WERI-Rb-1 (cell line): ENCODE measurements around the gene NRTN.

ENCODE experiments used
- DNase-seq: peaks from one replicate; pipeline ENCODE4 v3.0.0-alpha.2; 2020
- H3K27ac ChIP-seq: fragments of 250-450 bp; sonication (Bioruptor Pico); 2 replicates; pipeline ENCODE4 v1.5.1; 2020; ENCODE audit warnings: mild to moderate bottlenecking, moderate library complexity
- H3K27me3 ChIP-seq: fragments of 250-450 bp; sonication (Bioruptor Pico); 2 replicates; pipeline ENCODE4 v1.5.1; 2021; ENCODE audit warnings: mild to moderate bottlenecking, low read depth, moderate library complexity; ENCODE audit not compliant: insufficient read depth, severe bottlenecking
- H3K36me3 ChIP-seq: fragments of 250-450 bp; sonication (Bioruptor Pico); 2 replicates; pipeline ENCODE4 v1.5.1; 2020; ENCODE audit warnings: mild to moderate bottlenecking, moderate library complexity
- H3K4me3 ChIP-seq: 2 replicates; pipeline ENCODE4 v1.5.1; 2011; ENCODE audit warnings: low read depth, mild to moderate bottlenecking, control low read depth, low read length
- H3K9me3 ChIP-seq: fragments of 250-450 bp; sonication (Bioruptor Pico); 2 replicates; pipeline ENCODE4 v1.5.1; 2021; ENCODE audit warnings: mild to moderate bottlenecking, moderate library complexity; ENCODE audit not compliant: severe bottlenecking
- TF ChIP-seq, protein P1 (sequence below): IDR thresholded peaks from 2 replicates; pipeline ENCODE4 v1.5.1; 2011; ENCODE audit warnings: low read depth, mild to moderate bottlenecking, control low read depth, inconsistent platforms, low read length

The NRTN gene

DNA sequence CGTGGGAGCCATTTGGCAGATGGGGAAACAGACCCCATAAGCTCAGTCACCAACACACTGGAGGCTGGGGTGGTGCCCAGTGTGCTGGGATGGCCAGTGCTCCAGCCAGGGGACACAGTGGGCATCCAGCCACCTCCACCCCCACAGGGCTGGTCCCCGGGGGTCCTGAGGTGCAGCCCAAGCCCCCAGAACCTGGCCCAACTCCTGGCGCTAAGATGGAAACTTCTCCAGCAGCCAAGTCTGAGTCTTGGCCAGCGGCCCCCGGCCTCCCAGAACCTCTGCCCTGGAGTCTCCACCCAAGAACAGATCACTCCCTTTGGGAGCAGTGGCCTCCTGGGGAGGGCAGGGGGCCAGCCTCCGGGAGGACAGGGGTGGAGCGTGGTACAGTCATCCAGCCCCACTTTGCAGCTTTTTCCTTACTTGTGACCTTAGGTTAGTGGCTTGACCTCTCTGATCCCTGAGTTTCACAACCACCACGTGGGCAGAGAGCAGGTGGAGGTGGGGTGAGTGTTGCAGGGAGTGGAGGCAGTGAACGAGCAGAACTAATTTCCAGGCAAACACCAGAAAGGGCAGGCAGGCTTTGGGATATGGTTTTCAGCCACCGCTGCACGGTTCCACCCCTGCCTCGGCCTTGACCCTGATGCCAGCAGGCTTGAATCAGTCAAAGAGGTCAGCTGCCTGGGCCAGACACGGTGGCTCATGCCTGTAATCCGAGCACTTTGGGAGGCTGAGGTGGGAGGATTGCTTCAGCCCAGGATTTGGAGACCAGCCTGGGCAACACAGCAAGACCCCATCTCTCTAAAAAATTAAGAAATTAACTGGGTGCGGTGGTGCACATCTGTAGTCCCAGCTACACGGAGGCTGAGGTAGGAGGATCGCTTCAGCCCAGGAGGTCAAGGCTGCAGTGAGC, 4.3 kb upstream of the NRTN start:
- Histone ChIP-seq H3K4me3 (no peak overlapping the region), H3K27me3 (no peaks in the 10 kb centered on the region), H3K36me3 (no peaks in the 10 kb centered on the region), H3K27ac (no peak overlapping the region), H3K9me3 (no peaks in the 10 kb centered on the region)
- TF ChIP-seq, protein P1, sequence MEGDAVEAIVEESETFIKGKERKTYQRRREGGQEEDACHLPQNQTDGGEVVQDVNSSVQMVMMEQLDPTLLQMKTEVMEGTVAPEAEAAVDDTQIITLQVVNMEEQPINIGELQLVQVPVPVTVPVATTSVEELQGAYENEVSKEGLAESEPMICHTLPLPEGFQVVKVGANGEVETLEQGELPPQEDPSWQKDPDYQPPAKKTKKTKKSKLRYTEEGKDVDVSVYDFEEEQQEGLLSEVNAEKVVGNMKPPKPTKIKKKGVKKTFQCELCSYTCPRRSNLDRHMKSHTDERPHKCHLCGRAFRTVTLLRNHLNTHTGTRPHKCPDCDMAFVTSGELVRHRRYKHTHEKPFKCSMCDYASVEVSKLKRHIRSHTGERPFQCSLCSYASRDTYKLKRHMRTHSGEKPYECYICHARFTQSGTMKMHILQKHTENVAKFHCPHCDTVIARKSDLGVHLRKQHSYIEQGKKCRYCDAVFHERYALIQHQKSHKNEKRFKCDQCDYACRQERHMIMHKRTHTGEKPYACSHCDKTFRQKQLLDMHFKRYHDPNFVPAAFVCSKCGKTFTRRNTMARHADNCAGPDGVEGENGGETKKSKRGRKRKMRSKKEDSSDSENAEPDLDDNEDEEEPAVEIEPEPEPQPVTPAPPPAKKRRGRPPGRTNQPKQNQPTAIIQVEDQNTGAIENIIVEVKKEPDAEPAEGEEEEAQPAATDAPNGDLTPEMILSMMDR, result no peak
- DNase-seq, result no peak

DNA sequence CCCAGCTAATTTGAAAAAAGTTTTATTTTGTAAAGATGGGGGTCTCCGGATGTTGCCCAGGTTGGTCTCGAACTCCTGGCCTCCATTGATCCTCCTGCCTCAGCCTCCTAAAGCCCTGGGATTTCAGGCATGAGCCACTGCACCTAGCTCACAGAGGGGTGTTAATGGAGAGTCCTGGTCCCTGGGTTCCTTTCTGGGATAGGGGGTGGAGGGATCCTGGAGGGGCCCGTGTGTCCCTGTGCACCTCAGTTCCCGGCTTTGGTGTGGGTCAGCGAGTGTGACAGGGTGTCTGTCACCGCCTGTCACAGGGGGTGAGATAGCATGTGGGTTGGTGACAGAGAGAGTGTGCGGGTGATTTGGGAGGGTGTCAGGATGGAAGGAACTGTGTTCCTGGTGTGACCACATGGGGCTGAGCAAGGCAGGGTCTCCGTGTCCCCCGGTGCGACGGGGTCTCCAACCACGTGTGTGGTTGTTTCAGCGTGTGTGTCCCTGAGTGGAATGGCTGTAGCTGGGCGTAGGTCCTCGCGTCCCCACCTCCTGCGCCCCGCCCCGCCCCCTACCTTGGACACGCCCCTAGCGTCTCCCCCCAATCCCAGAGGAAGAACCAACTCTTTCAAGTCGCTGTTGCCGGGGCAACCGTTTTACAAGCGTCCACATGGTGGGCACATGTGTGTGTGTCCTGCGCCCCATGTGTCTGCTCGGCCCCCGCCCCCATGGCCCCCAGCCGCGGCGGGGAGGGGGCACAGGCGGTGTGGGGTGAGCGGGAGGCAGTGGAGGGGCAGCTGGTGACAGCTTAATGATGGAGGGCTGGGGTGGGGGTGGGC, 2.9 kb upstream of the NRTN start:
- no peak overlapping the region for H3K4me3 ChIP-seq
- H3K27ac ChIP-seq, result no peak overlapping the region
- no peaks in the 10 kb centered on the region for H3K27me3 ChIP-seq
- no peaks in the 10 kb centered on the region for H3K36me3 ChIP-seq
- TF ChIP-seq, protein P1, result no peak
- no peaks in the 10 kb centered on the region for H3K9me3 ChIP-seq
- DNase-seq, result no peak

DNA sequence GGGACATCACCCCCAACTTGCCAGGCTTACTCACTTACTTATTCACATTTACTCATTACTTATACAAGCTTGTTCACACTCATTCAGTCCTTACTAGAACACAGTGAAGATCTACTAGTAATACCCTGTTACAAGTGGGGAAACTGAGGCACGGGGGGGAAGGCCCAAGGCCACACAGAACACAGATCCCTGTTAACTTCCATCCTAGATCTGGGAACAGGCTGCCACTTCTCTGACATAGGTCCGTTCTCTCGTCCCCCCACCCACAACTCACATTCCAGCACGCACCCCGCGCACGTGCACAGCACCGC, 1.5 kb upstream of the NRTN start:
- no peaks in the 10 kb centered on the region for H3K27me3 ChIP-seq
- peak overlapping the region; percentile 39 for H3K4me3 ChIP-seq
- no peak for DNase-seq
- no peaks in the 10 kb centered on the region for H3K9me3 ChIP-seq
- H3K27ac ChIP-seq, result peak overlapping the region; percentile 68
- H3K36me3 ChIP-seq, result no peaks in the 10 kb centered on the region
- TF ChIP-seq, protein P1, result no peak

DNA sequence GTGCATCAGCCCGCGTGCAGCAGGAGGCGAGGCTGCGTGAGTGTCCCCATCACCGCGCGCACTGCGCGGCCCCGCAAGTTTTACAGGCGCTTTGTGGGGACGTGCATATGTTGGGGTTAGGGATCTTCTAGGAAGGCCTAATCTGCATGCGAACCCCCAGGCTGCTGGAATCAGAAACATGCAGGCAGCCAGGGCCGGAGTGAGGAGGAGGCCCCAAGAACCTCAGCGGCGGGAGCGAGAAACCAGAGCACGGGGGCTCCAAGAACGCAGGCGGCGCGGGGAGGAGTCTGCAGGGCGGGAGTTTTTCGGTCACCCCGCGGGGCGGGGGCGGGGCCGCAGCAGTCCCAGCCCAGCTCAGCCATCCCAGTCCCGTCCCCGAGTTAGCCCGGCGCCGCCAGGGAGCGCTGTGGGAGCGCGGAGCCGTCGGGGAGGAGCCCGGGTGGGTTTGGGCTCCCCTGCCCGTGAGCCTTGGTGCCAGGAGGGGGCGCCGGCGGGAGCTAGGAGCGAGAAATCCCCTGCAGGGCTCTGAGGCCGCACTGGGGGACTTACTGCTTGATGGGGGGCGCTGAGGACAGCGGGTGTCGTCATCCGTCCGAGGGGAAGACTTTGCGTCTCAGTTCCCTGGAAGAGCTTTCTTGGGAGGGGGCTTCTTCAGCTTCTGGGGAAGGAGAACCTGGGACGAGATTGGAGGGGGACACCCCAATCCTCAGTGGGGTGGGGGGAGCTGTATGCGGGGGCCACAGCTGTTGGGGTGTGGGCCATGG, 933 bp upstream of the NRTN start:
- DNase-seq, result peak; percentile 96
- Histone ChIP-seq H3K9me3 (no peaks in the 10 kb centered on the region), H3K27me3 (no peaks in the 10 kb centered on the region), H3K36me3 (no peaks in the 10 kb centered on the region), H3K27ac (peak overlapping the region; percentile 68), H3K4me3 (peak overlapping the region; percentile 54)
- TF ChIP-seq, protein P1, result peak; percentile 98

DNA sequence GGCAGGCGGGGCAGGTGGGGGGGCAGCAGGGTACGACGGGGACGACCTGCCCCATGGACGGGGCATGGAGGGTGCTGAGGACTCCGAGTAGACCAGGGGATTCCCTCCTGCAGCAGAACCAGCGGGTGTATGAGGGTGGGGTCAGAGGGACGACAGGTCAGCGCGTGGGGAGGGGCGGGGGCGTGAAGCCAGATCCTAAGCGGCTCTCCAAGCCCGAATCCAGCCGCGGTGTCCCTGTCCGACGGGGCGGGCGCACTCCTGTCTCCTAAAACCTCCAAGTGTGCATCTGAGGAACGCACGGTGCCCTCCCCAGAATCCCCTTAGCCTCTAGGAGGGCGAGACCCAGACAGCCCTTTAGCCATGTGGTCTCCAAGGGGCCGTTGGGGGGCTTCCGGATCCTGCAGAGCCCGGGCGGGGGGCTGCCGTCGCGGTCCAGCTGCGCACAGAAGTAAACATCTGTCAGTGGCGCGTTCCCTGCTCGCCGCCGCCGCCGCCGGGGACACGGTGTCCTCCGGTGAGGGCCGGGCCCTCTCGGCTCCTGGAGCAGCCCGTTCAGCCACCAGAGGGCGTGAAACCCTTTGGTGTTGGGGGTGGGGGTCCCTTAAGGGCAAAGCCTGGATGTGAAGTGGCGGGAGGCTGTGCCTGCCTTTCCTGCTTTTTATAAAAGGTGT, 730 bp downstream of the NRTN start:
- DNase-seq, result peak; percentile 93
- no peaks in the 10 kb centered on the region for H3K9me3 ChIP-seq
- TF ChIP-seq, protein P1, result peak; percentile 84
- H3K36me3 ChIP-seq, result no peaks in the 10 kb centered on the region
- H3K27me3 ChIP-seq, result no peaks in the 10 kb centered on the region
- no peak overlapping the region; the same call in 1 of the 2 replicates for H3K27ac ChIP-seq
- peak overlapping the region; percentile 63 for H3K4me3 ChIP-seq
